ENCODE measurements around the gene TFR2. TPM values are rescaled to one million over a fixed set of nuclear protein-coding genes. Genes with fewer than 3 reads are reported as not detected.

Gene TFR2
- total and polyA plus RNA-seq, 2 of the 13 experiments (the other 11 are each of a cell fraction or from before 2014, with no cell fraction given): 36.9 to 64.2 TPM

DNA sequence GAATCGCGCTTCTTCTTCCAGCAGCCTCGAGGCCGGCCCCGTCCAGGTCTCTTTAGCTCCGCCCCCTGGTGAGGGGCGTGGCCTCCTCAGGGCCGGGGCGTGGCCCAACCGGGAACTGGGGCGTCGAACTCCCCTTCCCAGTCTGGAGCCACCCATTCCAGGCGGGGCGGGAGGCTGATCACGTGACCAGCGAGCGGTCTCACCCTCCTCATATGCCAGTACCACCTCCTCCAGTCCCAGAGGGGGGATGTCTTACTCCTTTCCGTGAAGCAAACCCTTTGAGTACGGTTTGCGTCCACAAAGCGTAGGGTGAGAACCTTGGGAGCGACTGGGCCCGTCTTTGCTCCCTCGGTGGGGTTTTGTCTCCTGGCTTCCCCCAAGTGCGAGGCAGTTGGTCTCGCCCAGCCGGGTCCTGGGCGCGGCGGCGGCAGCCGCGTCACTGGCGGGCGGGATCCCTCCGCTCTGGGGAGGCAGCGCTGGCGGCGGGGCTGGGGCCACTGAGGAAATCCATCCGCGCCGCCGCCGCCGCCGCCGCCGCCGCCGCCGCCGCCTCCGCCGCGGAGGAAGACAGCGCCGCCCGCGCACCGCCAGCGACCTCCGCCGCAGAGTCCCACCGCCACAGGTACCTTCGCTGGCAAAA is 32.1 kb upstream of the TFR2 start, which contains the start of gene GNB2 (continued):
- TF ChIP-seq, protein P1, sequence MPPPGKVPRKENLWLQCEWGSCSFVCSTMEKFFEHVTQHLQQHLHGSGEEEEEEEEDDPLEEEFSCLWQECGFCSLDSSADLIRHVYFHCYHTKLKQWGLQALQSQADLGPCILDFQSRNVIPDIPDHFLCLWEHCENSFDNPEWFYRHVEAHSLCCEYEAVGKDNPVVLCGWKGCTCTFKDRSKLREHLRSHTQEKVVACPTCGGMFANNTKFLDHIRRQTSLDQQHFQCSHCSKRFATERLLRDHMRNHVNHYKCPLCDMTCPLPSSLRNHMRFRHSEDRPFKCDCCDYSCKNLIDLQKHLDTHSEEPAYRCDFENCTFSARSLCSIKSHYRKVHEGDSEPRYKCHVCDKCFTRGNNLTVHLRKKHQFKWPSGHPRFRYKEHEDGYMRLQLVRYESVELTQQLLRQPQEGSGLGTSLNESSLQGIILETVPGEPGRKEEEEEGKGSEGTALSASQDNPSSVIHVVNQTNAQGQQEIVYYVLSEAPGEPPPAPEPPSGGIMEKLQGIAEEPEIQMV (CRISPR knock-in tag; IDR thresholded peaks at IDR 0.05; ENCODE audit: low read depth): 0 out of 2 replicates have a peak, but pooled peaks have one; percentile 27
- peak; percentile 46; the same call in 1 of the 2 replicates for TF ChIP-seq KDM5A (IDR thresholded peaks at IDR 0.05; ENCODE audit: borderline replicate concordance, low read length)
- TF ChIP-seq KLF15 (CRISPR knock-in tag; IDR thresholded peaks at IDR 0.05; ENCODE audit: borderline replicate concordance): no peak
- TF ChIP-seq, protein P2, sequence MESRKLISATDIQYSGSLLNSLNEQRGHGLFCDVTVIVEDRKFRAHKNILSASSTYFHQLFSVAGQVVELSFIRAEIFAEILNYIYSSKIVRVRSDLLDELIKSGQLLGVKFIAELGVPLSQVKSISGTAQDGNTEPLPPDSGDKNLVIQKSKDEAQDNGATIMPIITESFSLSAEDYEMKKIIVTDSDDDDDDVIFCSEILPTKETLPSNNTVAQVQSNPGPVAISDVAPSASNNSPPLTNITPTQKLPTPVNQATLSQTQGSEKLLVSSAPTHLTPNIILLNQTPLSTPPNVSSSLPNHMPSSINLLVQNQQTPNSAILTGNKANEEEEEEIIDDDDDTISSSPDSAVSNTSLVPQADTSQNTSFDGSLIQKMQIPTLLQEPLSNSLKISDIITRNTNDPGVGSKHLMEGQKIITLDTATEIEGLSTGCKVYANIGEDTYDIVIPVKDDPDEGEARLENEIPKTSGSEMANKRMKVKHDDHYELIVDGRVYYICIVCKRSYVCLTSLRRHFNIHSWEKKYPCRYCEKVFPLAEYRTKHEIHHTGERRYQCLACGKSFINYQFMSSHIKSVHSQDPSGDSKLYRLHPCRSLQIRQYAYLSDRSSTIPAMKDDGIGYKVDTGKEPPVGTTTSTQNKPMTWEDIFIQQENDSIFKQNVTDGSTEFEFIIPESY (CRISPR knock-in tag; IDR thresholded peaks at IDR 0.05): peak; percentile 78
- TF ChIP-seq KLF6 (CRISPR knock-in tag; IDR thresholded peaks at IDR 0.05): 0 out of 2 replicates have a peak, but pooled peaks have one; percentile 30
- TF ChIP-seq ZBTB20 (CRISPR knock-in tag; IDR thresholded peaks at IDR 0.05; ENCODE audit: borderline replicate concordance, low read depth): no peak
- TF ChIP-seq, protein P3, sequence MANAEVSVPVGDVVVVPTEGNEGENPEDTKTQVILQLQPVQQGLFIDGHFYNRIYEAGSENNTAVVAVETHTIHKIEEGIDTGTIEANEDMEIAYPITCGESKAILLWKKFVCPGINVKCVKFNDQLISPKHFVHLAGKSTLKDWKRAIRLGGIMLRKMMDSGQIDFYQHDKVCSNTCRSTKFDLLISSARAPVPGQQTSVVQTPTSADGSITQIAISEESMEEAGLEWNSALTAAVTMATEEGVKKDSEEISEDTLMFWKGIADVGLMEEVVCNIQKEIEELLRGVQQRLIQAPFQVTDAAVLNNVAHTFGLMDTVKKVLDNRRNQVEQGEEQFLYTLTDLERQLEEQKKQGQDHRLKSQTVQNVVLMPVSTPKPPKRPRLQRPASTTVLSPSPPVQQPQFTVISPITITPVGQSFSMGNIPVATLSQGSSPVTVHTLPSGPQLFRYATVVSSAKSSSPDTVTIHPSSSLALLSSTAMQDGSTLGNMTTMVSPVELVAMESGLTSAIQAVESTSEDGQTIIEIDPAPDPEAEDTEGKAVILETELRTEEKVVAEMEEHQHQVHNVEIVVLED (CRISPR knock-in tag; IDR thresholded peaks at IDR 0.05; ENCODE audit: borderline replicate concordance): peak; percentile 79
- TF ChIP-seq, protein P4, sequence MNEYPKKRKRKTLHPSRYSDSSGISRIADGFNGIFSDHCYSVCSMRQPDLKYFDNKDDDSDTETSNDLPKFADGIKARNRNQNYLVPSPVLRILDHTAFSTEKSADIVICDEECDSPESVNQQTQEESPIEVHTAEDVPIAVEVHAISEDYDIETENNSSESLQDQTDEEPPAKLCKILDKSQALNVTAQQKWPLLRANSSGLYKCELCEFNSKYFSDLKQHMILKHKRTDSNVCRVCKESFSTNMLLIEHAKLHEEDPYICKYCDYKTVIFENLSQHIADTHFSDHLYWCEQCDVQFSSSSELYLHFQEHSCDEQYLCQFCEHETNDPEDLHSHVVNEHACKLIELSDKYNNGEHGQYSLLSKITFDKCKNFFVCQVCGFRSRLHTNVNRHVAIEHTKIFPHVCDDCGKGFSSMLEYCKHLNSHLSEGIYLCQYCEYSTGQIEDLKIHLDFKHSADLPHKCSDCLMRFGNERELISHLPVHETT (CRISPR knock-in tag; conservative IDR thresholded peaks at IDR 0.05): peak; percentile 93
- 0 out of 2 replicates have a peak, but pooled peaks have one; percentile 48 for TF ChIP-seq TARDBP (CRISPR knock-in tag; IDR thresholded peaks at IDR 0.05)
- no peak for TF ChIP-seq ZXDC (CRISPR knock-in tag; IDR thresholded peaks at IDR 0.05)
- 0 out of 2 replicates have a peak, but pooled peaks have one; percentile 45 for TF ChIP-seq ZNF335 (CRISPR knock-in tag; IDR thresholded peaks at IDR 0.05)
- no peak for TF ChIP-seq ATF4 (CRISPR knock-in tag; IDR thresholded peaks at IDR 0.05)
- TF ChIP-seq KDM5B (CRISPR knock-in tag; IDR thresholded peaks at IDR 0.05; ENCODE audit: borderline replicate concordance): peak; percentile 58; the same call in 1 of the 2 replicates
- TF ChIP-seq PREB (CRISPR knock-in tag; IDR thresholded peaks at IDR 0.05): no peak
- TF ChIP-seq ZSCAN25 (CRISPR knock-in tag; IDR thresholded peaks at IDR 0.05): no peak; the same call in 1 of the 2 replicates
- TF ChIP-seq MIER2 (CRISPR knock-in tag; IDR thresholded peaks at IDR 0.05): peak; percentile 55; the same call in 1 of the 2 replicates
